ENCODE results near the gene FAM151B.

The FAM151B gene

GRCh38 chr5:80588858-80589540, 101.1 kb downstream of the FAM151B start:
- FAIRE-seq (no peak), DNase-seq (ENCODE audit: low spot score) (no peak)

GRCh38 chr5:80590766-80591165, 102.9 kb downstream of the FAM151B start:
- DNase-seq (ENCODE audit: low spot score) (no peak), FAIRE-seq (no peak)

GRCh38 chr5:80591352-80591751, 103.5 kb downstream of the FAM151B start:
- peak; percentile 91 for FAIRE-seq
- peak; percentile 75 for DNase-seq (ENCODE audit: low spot score)

GRCh38 chr5:80592105-80592504, 104.2 kb downstream of the FAM151B start:
- no peak for DNase-seq (ENCODE audit: low spot score)

More at GRCh38 chr5:80592105-80592504, 104.2 kb downstream of the FAM151B start:
- FAIRE-seq, result no peak

Measured in RCC 7860 (cell line).